Type B pancreatic cell (in vitro differentiated cells): Measurements from ENCODE around the gene IFITM2. TPM values are rescaled to one million over a fixed set of nuclear protein-coding genes. Genes with fewer than 3 reads are reported as not detected.

Source experiments
- DNase-seq: peaks from one replicate; pipeline ENCODE4 v3.0.0; 2021; ENCODE audit warnings: mixed read lengths; ENCODE audit not compliant: unreplicated experiment; ENCODE audit errors: extremely low spot score
- H3K27ac Mint-ChIP-seq: 2 replicates; pipeline ENCODE4 v1.8.0; 2021; ENCODE audit warnings: mild to moderate bottlenecking, mixed read lengths
- H3K27me3 Mint-ChIP-seq: 2 replicates; pipeline ENCODE4 v1.8.0; 2021; ENCODE audit warnings: mixed read lengths
- H3K36me3 Mint-ChIP-seq: 2 replicates; pipeline ENCODE4 v1.8.0; 2021; ENCODE audit warnings: mixed read lengths
- H3K4me1 Mint-ChIP-seq: one replicate; pipeline ENCODE4 v1.8.0; 2021; ENCODE audit warnings: mixed read lengths; ENCODE audit not compliant: unreplicated experiment
- H3K4me3 Mint-ChIP-seq: 2 replicates; pipeline ENCODE4 v1.8.0; 2021; ENCODE audit warnings: mild to moderate bottlenecking, mixed read lengths
- H3K9me3 Mint-ChIP-seq: 2 replicates; pipeline ENCODE4 v1.8.0; 2021; ENCODE audit warnings: mixed read lengths
- CTCF ChIP-seq: fragments of 200-600 bp; sonication (generic); conservative IDR thresholded peaks from 2 replicates; pipeline ENCODE4 v1.5.0; 2021; ENCODE audit warnings: antibody characterized with exemption, mild to moderate bottlenecking
- total RNA-seq: library from RNA; stranded (reverse); gene quantifications from 2 replicates; pipeline ENCODE4 v1.2.1, GENCODE V29; 2021; ENCODE audit warnings: low replicate concordance

IFITM2 gene
- total RNA-seq, 1 donor from 2014 or later = 238 TPM

GRCh38 chr11:290621-291231 is 16.9 kb upstream of the IFITM2 start:
- no peak overlapping the region for H3K27ac Mint-ChIP-seq
- no peaks in the 10 kb centered on the region for H3K9me3 Mint-ChIP-seq
- no peak for TF ChIP-seq CTCF
- no peak for DNase-seq
- H3K4me1 Mint-ChIP-seq = peaks cover 3% of the 10 kb centered on the region
- peaks cover 3% of the 10 kb centered on the region for H3K36me3 Mint-ChIP-seq
- H3K4me3 Mint-ChIP-seq = peak overlapping the region; percentile 67
- H3K27me3 Mint-ChIP-seq = peaks cover 16% of the 10 kb centered on the region

- Mint-ChIP-seq H3K27me3 (peaks cover 11% of the 10 kb centered on the region), H3K4me3 (peak overlapping the region; percentile 67), H3K4me1 (peaks cover 3% of the 10 kb centered on the region), H3K36me3 (peaks cover 3% of the 10 kb centered on the region), H3K9me3 (no peaks in the 10 kb centered on the region), H3K27ac (no peak overlapping the region)
- no peak for DNase-seq
- no peak for TF ChIP-seq CTCF
Observed at GRCh38 chr11:291281-292210, 16.1 kb upstream of the IFITM2 start.

- peaks cover 3% of the 10 kb centered on the region for H3K36me3 Mint-ChIP-seq
Observed at GRCh38 chr11:292211-293121, 15.2 kb upstream of the IFITM2 start.

GRCh38 chr11:293271-293851 is 14.3 kb upstream of the IFITM2 start:
- Mint-ChIP-seq H3K9me3 (no peaks in the 10 kb centered on the region), H3K27me3 (no peaks in the 10 kb centered on the region), H3K36me3 (peaks cover 3% of the 10 kb centered on the region), H3K27ac (no peak overlapping the region), H3K4me1 (peaks cover 5% of the 10 kb centered on the region), H3K4me3 (no peak overlapping the region)
- DNase-seq = no peak
- TF ChIP-seq CTCF = no peak

More at GRCh38 chr11:292211-293121, 15.2 kb upstream of the IFITM2 start:
- Mint-ChIP-seq H3K27me3 (peaks cover 7% of the 10 kb centered on the region), H3K4me1 (peaks cover 2% of the 10 kb centered on the region), H3K9me3 (no peaks in the 10 kb centered on the region), H3K27ac (no peak overlapping the region), H3K4me3 (no peak overlapping the region)
- no peak for DNase-seq
- TF ChIP-seq CTCF = no peak
